GM23248 (cell line): Measurements from ENCODE around the gene TNNI2.

ENCODE experiments used
- EZH2 ChIP-seq: fragments of 200-600 bp; sonication (generic); IDR thresholded peaks from 2 replicates; pipeline ENCODE4 v1.6.1; 2018; ENCODE audit warnings: antibody characterized with exemption, mild to moderate bottlenecking; ENCODE audit not compliant: insufficient read depth, poor library complexity, severe bottlenecking
- EZH2phosphoT487 ChIP-seq: fragments of 200-600 bp; sonication (generic); IDR thresholded peaks from 2 replicates; pipeline ENCODE4 v1.6.1; 2018; ENCODE audit warnings: antibody characterized with exemption, moderate library complexity, mild to moderate bottlenecking, low read depth; ENCODE audit not compliant: insufficient read depth

DNA sequence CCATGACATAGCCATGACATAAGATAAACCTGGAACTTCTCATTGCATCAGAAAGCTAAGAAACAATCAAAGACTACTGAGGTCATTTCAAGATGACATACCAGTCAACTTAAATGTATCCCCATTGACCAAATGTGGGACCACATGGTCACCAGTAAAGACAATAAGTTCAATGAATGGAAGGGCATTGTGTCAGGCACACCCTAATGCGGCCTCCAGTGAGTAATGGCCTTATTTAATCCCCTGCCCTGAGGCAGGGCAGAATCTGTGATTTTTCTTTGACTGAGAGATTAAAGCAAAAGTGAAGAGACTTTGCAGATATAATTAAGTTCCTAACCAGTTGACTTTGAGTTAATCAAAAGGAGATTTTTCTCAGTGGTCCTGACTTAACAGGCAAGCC lies 21.3 kb upstream of the TNNI2 start:
- no peak for TF ChIP-seq EZH2
- TF ChIP-seq EZH2phosphoT487, result no peak
